ENCODE data around the gene EIF2AK3. TPM values are rescaled to one million over a fixed set of nuclear protein-coding genes. Genes with fewer than 3 reads are reported as not detected.

Gene EIF2AK3
- polyA plus RNA-seq, 1 donor (not counting 4 experiments of a cell fraction or from before 2014, with no cell fraction given), result 10.9 TPM

DNA sequence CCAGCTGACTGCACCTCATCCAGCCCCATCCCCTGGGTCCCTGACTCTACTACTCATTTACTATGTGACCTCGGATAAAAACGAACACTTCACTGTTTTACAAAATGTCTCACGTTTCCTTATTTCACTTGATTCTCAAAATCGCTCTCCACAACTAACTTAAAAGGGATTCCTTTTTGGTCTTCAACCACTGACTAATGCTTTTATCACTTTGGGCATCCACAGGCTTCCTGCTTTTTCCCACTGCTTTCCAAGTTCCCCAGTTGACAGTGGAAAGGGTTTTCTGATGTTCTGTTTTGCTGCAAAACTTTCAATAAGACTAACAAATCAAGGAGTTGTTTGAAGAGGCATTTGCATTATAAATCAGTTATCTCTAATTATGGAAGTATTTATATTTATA lies 24.1 kb downstream of the EIF2AK3 start:
- H3K4me3 ChIP-seq (ENCODE audit: control insufficient read depth in 2 of 3, extremely low read depth in 1 of 3, insufficient read depth in 2 of 3, low read depth in 1 of 3, low read length in 3 of 3), result no peak overlapping the region
- H3K79me2 ChIP-seq (ENCODE audit: control insufficient read depth, insufficient read depth, low read length), result peaks cover 32% of the 10 kb centered on the region
- H3K27ac ChIP-seq (ENCODE audit: control insufficient read depth, insufficient read depth, low read length), result no peak overlapping the region
- no peaks in the 10 kb centered on the region for H3K9me3 ChIP-seq (ENCODE audit: control insufficient read depth, low read depth, low read length)
- H3K36me3 ChIP-seq (ENCODE audit: control insufficient read depth in 2 of 2, extremely low read depth in 1 of 2, insufficient read depth in 2 of 2, low read length in 2 of 2), result no peaks in the 10 kb centered on the region
- DNase-seq (ENCODE audit: low read depth, low spot score) (no peak), FAIRE-seq (no peak)
- H3K9me1 ChIP-seq (ENCODE audit: control insufficient read depth, extremely low read depth, insufficient read depth, low read length), result no peaks in the 10 kb centered on the region
- TF ChIP-seq, protein P1, sequence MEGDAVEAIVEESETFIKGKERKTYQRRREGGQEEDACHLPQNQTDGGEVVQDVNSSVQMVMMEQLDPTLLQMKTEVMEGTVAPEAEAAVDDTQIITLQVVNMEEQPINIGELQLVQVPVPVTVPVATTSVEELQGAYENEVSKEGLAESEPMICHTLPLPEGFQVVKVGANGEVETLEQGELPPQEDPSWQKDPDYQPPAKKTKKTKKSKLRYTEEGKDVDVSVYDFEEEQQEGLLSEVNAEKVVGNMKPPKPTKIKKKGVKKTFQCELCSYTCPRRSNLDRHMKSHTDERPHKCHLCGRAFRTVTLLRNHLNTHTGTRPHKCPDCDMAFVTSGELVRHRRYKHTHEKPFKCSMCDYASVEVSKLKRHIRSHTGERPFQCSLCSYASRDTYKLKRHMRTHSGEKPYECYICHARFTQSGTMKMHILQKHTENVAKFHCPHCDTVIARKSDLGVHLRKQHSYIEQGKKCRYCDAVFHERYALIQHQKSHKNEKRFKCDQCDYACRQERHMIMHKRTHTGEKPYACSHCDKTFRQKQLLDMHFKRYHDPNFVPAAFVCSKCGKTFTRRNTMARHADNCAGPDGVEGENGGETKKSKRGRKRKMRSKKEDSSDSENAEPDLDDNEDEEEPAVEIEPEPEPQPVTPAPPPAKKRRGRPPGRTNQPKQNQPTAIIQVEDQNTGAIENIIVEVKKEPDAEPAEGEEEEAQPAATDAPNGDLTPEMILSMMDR (optimal IDR thresholded peaks at IDR 0.05 in 1 of 3, IDR thresholded peaks at IDR 0.05 in 1 of 3, conservative IDR thresholded peaks at IDR 0.05 in 1 of 3; ENCODE audit: extremely low read depth in 1 of 3, insufficient read depth in 2 of 3, low read length in 3 of 3), result no peak
- TF ChIP-seq EZH2 (IDR thresholded peaks at IDR 0.05; ENCODE audit: low read length), result no peak
- H4K20me1 ChIP-seq (ENCODE audit: control insufficient read depth, extremely low read depth, insufficient read depth, low read length), result no peaks in the 10 kb centered on the region
- peak overlapping the region; percentile 7 for H3K4me2 ChIP-seq (ENCODE audit: control insufficient read depth, extremely low read depth, insufficient read depth, low read depth, low read length)
- no peak overlapping the region for H3K9ac ChIP-seq (ENCODE audit: control insufficient read depth, extremely low read depth, insufficient read depth, low read length)
- H3K4me1 ChIP-seq (ENCODE audit: control insufficient read depth, extremely low read depth, insufficient read depth, low read length), result peaks cover 31% of the 10 kb centered on the region
- no peaks in the 10 kb centered on the region for H3K27me3 ChIP-seq (ENCODE audit: control insufficient read depth, extremely low read depth, insufficient read depth, low read length)
- dilution Hi-C loops (cut with MboI; ENCODE audit: extremely low pct_ligation_motif_present, low sequenced_read_pairs), result no loop called here
- H2AFZ ChIP-seq (ENCODE audit: control insufficient read depth, low read length), result no peak overlapping the region

DNA sequence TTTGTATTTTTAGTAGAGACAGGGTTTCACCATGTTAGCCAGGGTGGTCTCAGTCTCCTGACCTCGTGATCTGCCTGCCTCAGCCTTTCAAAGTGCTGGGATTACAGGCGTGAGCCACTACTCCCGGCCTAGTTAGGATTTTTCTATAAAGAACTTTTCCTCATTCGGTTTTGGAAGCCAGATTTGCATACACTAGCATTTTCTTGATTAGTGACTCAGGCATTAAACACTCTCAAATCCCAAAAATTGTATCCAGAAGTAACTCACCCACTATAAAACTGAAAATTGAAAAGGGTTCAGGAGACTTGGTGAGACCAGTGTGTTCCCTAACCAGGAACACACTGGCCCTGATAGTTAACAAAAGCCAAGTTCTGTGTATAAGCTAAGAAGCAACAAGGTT lies 25.2 kb downstream of the EIF2AK3 start:
- Histone ChIP-seq H3K27me3 (ENCODE audit: control insufficient read depth, extremely low read depth, insufficient read depth, low read length) (no peaks in the 10 kb centered on the region), H3K36me3 (ENCODE audit: control insufficient read depth in 2 of 2, extremely low read depth in 1 of 2, insufficient read depth in 2 of 2, low read length in 2 of 2) (no peaks in the 10 kb centered on the region), H3K79me2 (ENCODE audit: control insufficient read depth, insufficient read depth, low read length) (peaks cover 26% of the 10 kb centered on the region), H2AFZ (ENCODE audit: control insufficient read depth, low read length) (no peak overlapping the region), H3K27ac (ENCODE audit: control insufficient read depth, insufficient read depth, low read length) (no peak overlapping the region), H3K4me3 (ENCODE audit: control insufficient read depth in 2 of 3, extremely low read depth in 1 of 3, insufficient read depth in 2 of 3, low read depth in 1 of 3, low read length in 3 of 3) (no peak overlapping the region), H3K4me1 (ENCODE audit: control insufficient read depth, extremely low read depth, insufficient read depth, low read length) (peaks cover 30% of the 10 kb centered on the region), H4K20me1 (ENCODE audit: control insufficient read depth, extremely low read depth, insufficient read depth, low read length) (no peaks in the 10 kb centered on the region), H3K9me1 (ENCODE audit: control insufficient read depth, extremely low read depth, insufficient read depth, low read length) (no peaks in the 10 kb centered on the region), H3K9me3 (ENCODE audit: control insufficient read depth, low read depth, low read length) (no peaks in the 10 kb centered on the region), H3K9ac (ENCODE audit: control insufficient read depth, extremely low read depth, insufficient read depth, low read length) (no peak overlapping the region), H3K4me2 (ENCODE audit: control insufficient read depth, extremely low read depth, insufficient read depth, low read depth, low read length) (no peak overlapping the region)
- dilution Hi-C loops (cut with MboI; ENCODE audit: extremely low pct_ligation_motif_present, low sequenced_read_pairs), result no loop called here
- DNase-seq (ENCODE audit: low read depth, low spot score) (no peak), FAIRE-seq (no peak)
- TF ChIP-seq, protein P1 (optimal IDR thresholded peaks at IDR 0.05 in 1 of 3, IDR thresholded peaks at IDR 0.05 in 1 of 3, conservative IDR thresholded peaks at IDR 0.05 in 1 of 3; ENCODE audit: extremely low read depth in 1 of 3, insufficient read depth in 2 of 3, low read length in 3 of 3), result no peak
